GM06990 (cell line): ENCODE results near the gene FAM13B.

Experiments used
- DNase-seq: peaks from one replicate; pipeline ENCODE4 v3.0.0-alpha.2; 2011; ENCODE audit not compliant: insufficient read length; ENCODE audit errors: extremely low read depth
- H3K27me3 ChIP-seq: replicated peaks from 2 replicates; pipeline ENCODE4 v1.6.0; 2011; ENCODE audit warnings: low read length; ENCODE audit not compliant: control insufficient read depth, insufficient read depth
- H3K36me3 ChIP-seq: 2 replicates; pipeline ENCODE4 v1.5.1; 2011; ENCODE audit warnings: low read length; ENCODE audit not compliant: control insufficient read depth, insufficient read depth
- H3K4me3 ChIP-seq: replicated peaks from 2 replicates; pipeline ENCODE4 v1.5.1; 2011; ENCODE audit warnings: low read depth, mild to moderate bottlenecking, control low read depth, low read length
- CTCF ChIP-seq: IDR thresholded peaks from 2 replicates; pipeline ENCODE4 v1.5.1; 2011; ENCODE audit warnings: low read length, control low read depth, mild to moderate bottlenecking, inconsistent platforms; ENCODE audit not compliant: insufficient read depth, poor library complexity, severe bottlenecking

FAM13B gene

GRCh38 chr5:137937994-137938750, 94.7 kb downstream of the FAM13B start:
- DNase-seq = no peak
- H3K36me3 ChIP-seq = peaks cover 9% of the 10 kb centered on the region
- H3K4me3 ChIP-seq = no peak overlapping the region
- no peaks in the 10 kb centered on the region for H3K27me3 ChIP-seq
- no peak for TF ChIP-seq CTCF

GRCh38 chr5:137935694-137936093, 97.2 kb downstream of the FAM13B start:
- Histone ChIP-seq H3K36me3 (peaks cover 5% of the 10 kb centered on the region), H3K27me3 (no peaks in the 10 kb centered on the region), H3K4me3 (no peak overlapping the region)
- no peak for DNase-seq
- TF ChIP-seq CTCF = no peak

- peaks cover 5% of the 10 kb centered on the region for H3K36me3 ChIP-seq
- peak; percentile 10 for DNase-seq
- H3K4me3 ChIP-seq = no peak overlapping the region
- no peak for TF ChIP-seq CTCF
- no peaks in the 10 kb centered on the region for H3K27me3 ChIP-seq
These were observed 97.7 kb downstream of the FAM13B start for GRCh38 chr5:137935190-137935589.

GRCh38 chr5:137933491-137933911, 99.4 kb downstream of the FAM13B start:
- no peak overlapping the region for H3K4me3 ChIP-seq

GRCh38 chr5:137932800-137933199, 100.1 kb downstream of the FAM13B start:
- no peak for DNase-seq
- TF ChIP-seq CTCF = no peak
- Histone ChIP-seq H3K27me3 (no peaks in the 10 kb centered on the region), H3K36me3 (no peaks in the 10 kb centered on the region; the same call in 1 of the 2 replicates), H3K4me3 (no peak overlapping the region)

More at GRCh38 chr5:137933491-137933911, 99.4 kb downstream of the FAM13B start:
- no peak for DNase-seq
- Histone ChIP-seq H3K36me3 (no peaks in the 10 kb centered on the region; the same call in 1 of the 2 replicates), H3K27me3 (no peaks in the 10 kb centered on the region)
- no peak for TF ChIP-seq CTCF
